ENCODE results near the gene PUS7. TPM values are rescaled to one million over a fixed set of nuclear protein-coding genes. Genes with fewer than 3 reads are reported as not detected.

Gene PUS7
- total and polyA plus RNA-seq, 2 donors (not counting 3 experiments of a cell fraction or from before 2014, with no cell fraction given) = 15.8 to 33.9 TPM

- peak overlapping the region; percentile 73 for H3K27ac ChIP-seq (ENCODE audit: insufficient read depth, low read depth, low read length)
- FAIRE-seq (no peak), DNase-seq (ENCODE audit: low read depth, low spot score) (no peak)
- no peaks in the 10 kb centered on the region for H4K20me1 ChIP-seq (replicated peaks; ENCODE audit: control insufficient read depth, extremely low read depth, insufficient read depth, low read length)
- POLR2A ChIA-PET = interaction anchor here (0.6 kb wide), 1 partner anchor 420 kb away, joined by 5 read pairs; no protein-coding TSS in a partner anchor
- BruUV-seq (replicated peaks) = no TSS peak
- no peaks in the 10 kb centered on the region for H3K9me1 ChIP-seq (replicated peaks; ENCODE audit: control insufficient read depth, extremely low read depth, insufficient read depth, low read length)
- peak overlapping the region; percentile 56 for H3K9ac ChIP-seq (replicated peaks; ENCODE audit: extremely low read depth, insufficient read depth, low read length)
- H3K4me2 ChIP-seq (ENCODE audit: insufficient read depth, low read length) = peak overlapping the region; percentile 66
- intact Hi-C loops (cut with micrococcal nuclease) = no loop called here
- peak overlapping the region; percentile 1 for H2AFZ ChIP-seq (ENCODE audit: low read depth, low read length)
- H3K4me1 ChIP-seq (ENCODE audit: control insufficient read depth, extremely low read depth, insufficient read depth, low read length) = peaks cover 46% of the 10 kb centered on the region
- dilution Hi-C loops (cut with MboI; ENCODE audit: extremely low pct_ligation_motif_present, low sequenced_read_pairs) = no loop called here
- CTCF ChIA-PET = interaction anchor here (0.8 to 0.9 kb wide), 2 partner anchors 26 to 38 kb away, joined by 3 to 6 read pairs; no protein-coding TSS in a partner anchor
- H3K27me3 ChIP-seq (ENCODE audit: control insufficient read depth in 2 of 2, insufficient read depth in 2 of 2, low read length in 2 of 2) = no peaks in the 10 kb centered on the region
- H3K36me3 ChIP-seq (ENCODE audit: control insufficient read depth in 2 of 2, extremely low read depth in 1 of 2, insufficient read depth in 2 of 2, low read length in 2 of 2) = peaks cover 0 to 4% of the 10 kb centered on the region in 2 experiments
- TF ChIP-seq EZH2 (IDR thresholded peaks at IDR 0.05; ENCODE audit: borderline replicate concordance, low read depth, low read length, severe bottlenecking) = no peak
- H3K9me3 ChIP-seq (replicated peaks; ENCODE audit: control insufficient read depth, insufficient read depth, low read length) = no peaks in the 10 kb centered on the region
- peaks cover 3% of the 10 kb centered on the region for H3K79me2 ChIP-seq (ENCODE audit: control insufficient read depth, insufficient read depth, low read length)
- no peak overlapping the region for H3K4me3 ChIP-seq (replicated peaks in 1 of 3; ENCODE audit: insufficient read depth in 1 of 3, low read depth in 1 of 3, low read length in 3 of 3)
These were observed 28.7 kb downstream of the PUS7 start for GRCh38 chr7:105493196-105493922.

DNA sequence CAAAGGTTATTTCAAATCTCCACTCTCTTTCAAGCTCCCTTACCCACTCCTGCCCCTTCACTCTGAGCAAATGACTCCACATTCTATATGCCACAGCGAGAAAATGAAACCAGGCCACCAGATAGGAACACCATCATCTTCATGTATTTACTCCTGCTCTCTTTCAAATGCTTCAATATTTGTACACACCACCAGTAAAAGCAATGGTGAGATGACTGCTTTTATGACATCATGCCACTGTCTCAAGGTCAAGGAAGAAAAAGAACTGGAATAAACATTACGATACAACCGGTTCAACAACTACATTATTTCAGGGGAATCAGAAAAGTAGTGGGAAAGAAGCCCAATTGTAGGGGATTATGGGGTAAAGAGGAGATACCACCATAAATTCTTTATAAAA is 32.7 kb downstream of the PUS7 start:
- Histone ChIP-seq H3K9me1 (replicated peaks; ENCODE audit: control insufficient read depth, extremely low read depth, insufficient read depth, low read length) (no peaks in the 10 kb centered on the region), H3K79me2 (ENCODE audit: control insufficient read depth, insufficient read depth, low read length) (peaks cover 6% of the 10 kb centered on the region), H3K36me3 (ENCODE audit: control insufficient read depth in 2 of 2, extremely low read depth in 1 of 2, insufficient read depth in 2 of 2, low read length in 2 of 2) (peaks cover 0 to 4% of the 10 kb centered on the region in 2 experiments), H2AFZ (ENCODE audit: low read depth, low read length) (no peak overlapping the region), H3K27ac (ENCODE audit: insufficient read depth, low read depth, low read length) (peak overlapping the region; percentile 98), H3K4me1 (ENCODE audit: control insufficient read depth, extremely low read depth, insufficient read depth, low read length) (peaks cover 41% of the 10 kb centered on the region), H3K9me3 (replicated peaks; ENCODE audit: control insufficient read depth, insufficient read depth, low read length) (no peaks in the 10 kb centered on the region), H3K9ac (replicated peaks; ENCODE audit: extremely low read depth, insufficient read depth, low read length) (no peak overlapping the region), H3K27me3 (ENCODE audit: control insufficient read depth in 2 of 2, insufficient read depth in 2 of 2, low read length in 2 of 2) (no peaks in the 10 kb centered on the region), H3K4me3 (replicated peaks in 1 of 3; ENCODE audit: insufficient read depth in 1 of 3, low read depth in 1 of 3, low read length in 3 of 3) (no peak overlapping the region), H3K4me2 (ENCODE audit: insufficient read depth, low read length) (no peak overlapping the region), H4K20me1 (replicated peaks; ENCODE audit: control insufficient read depth, extremely low read depth, insufficient read depth, low read length) (no peaks in the 10 kb centered on the region)
- TF ChIP-seq MYC (IDR thresholded peaks at IDR 0.05; ENCODE audit: low read depth, low read length) (no peak), GATA2 (IDR thresholded peaks at IDR 0.05; ENCODE audit: insufficient read depth, insufficient read length, low read depth, low read length) (no peak), POLR2A (IDR thresholded peaks at IDR 0.05; ENCODE audit: low read depth, low read length) (no peak), POLR2AphosphoS5 (IDR thresholded peaks at IDR 0.05; ENCODE audit: insufficient read depth, low read depth, low read length) (no peak), CTCF (IDR thresholded peaks at IDR 0.05; ENCODE audit: extremely low read depth in 1 of 2, insufficient read depth in 1 of 2, low read depth in 1 of 2, low read length in 2 of 2) (no peak), EZH2 (IDR thresholded peaks at IDR 0.05; ENCODE audit: borderline replicate concordance, low read depth, low read length, severe bottlenecking) (no peak), FOS (IDR thresholded peaks at IDR 0.05; ENCODE audit: borderline replicate concordance, insufficient read depth, low read length) (no peak), JUN (IDR thresholded peaks at IDR 0.05; ENCODE audit: borderline replicate concordance, insufficient read depth, insufficient read length, low read depth) (no peak)
- TF ChIP-seq, protein P1, sequence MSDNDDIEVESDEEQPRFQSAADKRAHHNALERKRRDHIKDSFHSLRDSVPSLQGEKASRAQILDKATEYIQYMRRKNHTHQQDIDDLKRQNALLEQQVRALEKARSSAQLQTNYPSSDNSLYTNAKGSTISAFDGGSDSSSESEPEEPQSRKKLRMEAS (IDR thresholded peaks at IDR 0.05; ENCODE audit: insufficient read depth, insufficient read length) = no peak
- BruUV-seq (replicated peaks) = no TSS peak
- no peak for FAIRE-seq
- dilution Hi-C loops (cut with MboI; ENCODE audit: extremely low pct_ligation_motif_present, low sequenced_read_pairs) = no loop called here
- intact Hi-C loops (cut with micrococcal nuclease) = loop anchor here (2.0 to 10.0 kb wide), 3 partner anchors 31 to 477 kb away; partner anchors contain the start of gene KMT2E
- CTCF ChIA-PET = interaction anchor here (1.0 to 1.4 kb wide), 3 partner anchors 23 to 59 kb away, joined by 4 to 5 read pairs (median 4); partner anchors contain the start of gene RINT1
- POLR2A ChIA-PET = no interaction called here
- DNase-seq (ENCODE audit: low read depth, low spot score) = no peak

All from endothelial cell of umbilical vein (primary cell).